ENCODE results near the gene APOBEC3H.

Gene APOBEC3H

GRCh38 chr22:39081016-39081415, 16.0 kb upstream of the APOBEC3H start:
- in situ Hi-C loops (cut with HindIII; ENCODE audit: low sequenced_read_pairs), result no loop called here

GRCh38 chr22:39081598-39081997, 15.4 kb upstream of the APOBEC3H start:
- in situ Hi-C loops (cut with HindIII; ENCODE audit: low sequenced_read_pairs), result no loop called here

GRCh38 chr22:39083212-39084165, 13.6 kb upstream of the APOBEC3H start:
- in situ Hi-C loops (cut with HindIII; ENCODE audit: low sequenced_read_pairs), result no loop called here

- in situ Hi-C loops (cut with HindIII; ENCODE audit: low sequenced_read_pairs), result no loop called here
Observed at GRCh38 chr22:39084666-39085065, 12.4 kb upstream of the APOBEC3H start.

GRCh38 chr22:39087098-39087497, 9.9 kb upstream of the APOBEC3H start:
- in situ Hi-C loops (cut with HindIII; ENCODE audit: low sequenced_read_pairs), result no loop called here

- in situ Hi-C loops (cut with HindIII; ENCODE audit: low sequenced_read_pairs), result no loop called here
Observed at GRCh38 chr22:39087881-39088684, 9.0 kb upstream of the APOBEC3H start.

- in situ Hi-C loops (cut with HindIII; ENCODE audit: low sequenced_read_pairs), result no loop called here
Observed at GRCh38 chr22:39088685-39089032, 8.4 kb upstream of the APOBEC3H start.

GRCh38 chr22:39089928-39090327, 7.1 kb upstream of the APOBEC3H start:
- in situ Hi-C loops (cut with HindIII; ENCODE audit: low sequenced_read_pairs), result no loop called here

GRCh38 chr22:39090426-39091064, 6.5 kb upstream of the APOBEC3H start:
- in situ Hi-C loops (cut with HindIII; ENCODE audit: low sequenced_read_pairs), result no loop called here

- in situ Hi-C loops (cut with HindIII; ENCODE audit: low sequenced_read_pairs), result no loop called here
Observed at GRCh38 chr22:39091126-39092081, 5.6 kb upstream of the APOBEC3H start.

GRCh38 chr22:39092111-39092862, 4.8 kb upstream of the APOBEC3H start:
- in situ Hi-C loops (cut with HindIII; ENCODE audit: low sequenced_read_pairs), result no loop called here

GRCh38 chr22:39094717-39095389, 2.2 kb upstream of the APOBEC3H start:
- in situ Hi-C loops (cut with HindIII; ENCODE audit: low sequenced_read_pairs), result no loop called here

GRCh38 chr22:39095971-39096370, 1.1 kb upstream of the APOBEC3H start:
- in situ Hi-C loops (cut with HindIII; ENCODE audit: low sequenced_read_pairs), result no loop called here

- in situ Hi-C loops (cut with HindIII; ENCODE audit: low sequenced_read_pairs), result no loop called here
Observed at GRCh38 chr22:39098026-39098425, 982 bp downstream of the APOBEC3H start.

GRCh38 chr22:39098576-39098975, 1.5 kb downstream of the APOBEC3H start:
- in situ Hi-C loops (cut with HindIII; ENCODE audit: low sequenced_read_pairs), result no loop called here

GRCh38 chr22:39101226-39101625, 4.2 kb downstream of the APOBEC3H start:
- in situ Hi-C loops (cut with HindIII; ENCODE audit: low sequenced_read_pairs), result no loop called here

- in situ Hi-C loops (cut with HindIII; ENCODE audit: low sequenced_read_pairs), result no loop called here
Observed at GRCh38 chr22:39103431-39103830, 6.4 kb downstream of the APOBEC3H start.

GRCh38 chr22:39106326-39106725, 9.3 kb downstream of the APOBEC3H start:
- in situ Hi-C loops (cut with HindIII; ENCODE audit: low sequenced_read_pairs), result no loop called here

GRCh38 chr22:39108487-39108886, 11.4 kb downstream of the APOBEC3H start:
- in situ Hi-C loops (cut with HindIII; ENCODE audit: low sequenced_read_pairs), result no loop called here

Data from DLD1 (cell line).